Tibial nerve (tissue), 4 donors: ENCODE results near the gene TENM3.

Experiments
- EP300 ChIP-seq, 2 donors: sonication (generic); formaldehyde crosslinking; IDR thresholded peaks; one replicate each; pipeline ENCODE4 v1.6.1; 2017; ENCODE audit warnings: antibody characterized with exemption in 2 of 2, mild to moderate bottlenecking in 1 of 2
- POLR2A ChIP-seq, 2 donors: fragments of 450-650 bp; IDR thresholded peaks; one replicate each; pipeline ENCODE4 v1.6.1; 2017; ENCODE audit warnings: antibody characterized with exemption in 2 of 2, mild to moderate bottlenecking in 2 of 2, moderate library complexity in 2 of 2
- TF ChIP-seq, protein P1 (sequence below), 5 experiments: fragments of 200-600 bp in 3 of 5; fragments of 450-650 bp in 2 of 5; sonication (generic) in 3 of 5; IDR thresholded peaks; one replicate each; pipeline ENCODE4 v1.5.1; 2016 to 2019; ENCODE audit warnings: antibody characterized with exemption in 5 of 5, mild to moderate bottlenecking in 3 of 5, moderate library complexity in 2 of 5

DNA sequence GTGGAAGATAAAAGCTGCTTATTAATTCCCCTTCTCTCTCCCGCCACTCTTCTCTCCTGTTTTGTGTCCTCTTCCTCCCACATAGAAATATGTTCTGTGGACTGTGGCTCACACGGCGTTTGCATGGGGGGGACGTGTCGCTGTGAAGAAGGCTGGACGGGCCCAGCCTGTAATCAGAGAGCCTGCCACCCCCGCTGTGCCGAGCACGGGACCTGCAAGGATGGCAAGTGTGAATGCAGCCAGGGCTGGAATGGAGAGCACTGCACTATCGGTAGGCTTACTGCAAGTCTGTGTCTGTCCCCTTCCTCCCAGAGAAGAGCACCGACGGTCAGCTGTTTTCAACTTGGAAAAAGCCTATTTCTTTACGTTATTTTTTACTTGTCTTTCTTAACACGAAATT lies 444.9 kb downstream of the TENM3 start:
- TF ChIP-seq, protein P1, sequence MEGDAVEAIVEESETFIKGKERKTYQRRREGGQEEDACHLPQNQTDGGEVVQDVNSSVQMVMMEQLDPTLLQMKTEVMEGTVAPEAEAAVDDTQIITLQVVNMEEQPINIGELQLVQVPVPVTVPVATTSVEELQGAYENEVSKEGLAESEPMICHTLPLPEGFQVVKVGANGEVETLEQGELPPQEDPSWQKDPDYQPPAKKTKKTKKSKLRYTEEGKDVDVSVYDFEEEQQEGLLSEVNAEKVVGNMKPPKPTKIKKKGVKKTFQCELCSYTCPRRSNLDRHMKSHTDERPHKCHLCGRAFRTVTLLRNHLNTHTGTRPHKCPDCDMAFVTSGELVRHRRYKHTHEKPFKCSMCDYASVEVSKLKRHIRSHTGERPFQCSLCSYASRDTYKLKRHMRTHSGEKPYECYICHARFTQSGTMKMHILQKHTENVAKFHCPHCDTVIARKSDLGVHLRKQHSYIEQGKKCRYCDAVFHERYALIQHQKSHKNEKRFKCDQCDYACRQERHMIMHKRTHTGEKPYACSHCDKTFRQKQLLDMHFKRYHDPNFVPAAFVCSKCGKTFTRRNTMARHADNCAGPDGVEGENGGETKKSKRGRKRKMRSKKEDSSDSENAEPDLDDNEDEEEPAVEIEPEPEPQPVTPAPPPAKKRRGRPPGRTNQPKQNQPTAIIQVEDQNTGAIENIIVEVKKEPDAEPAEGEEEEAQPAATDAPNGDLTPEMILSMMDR (IDR thresholded peaks at IDR 0.05) = no peak
- TF ChIP-seq POLR2A (IDR thresholded peaks at IDR 0.05) (no peak), EP300 (IDR thresholded peaks at IDR 0.05) (no peak)
